H1 (cell line): ENCODE data around the gene SCN2A. TPM values are rescaled to one million over a fixed set of nuclear protein-coding genes. Genes with fewer than 3 reads are reported as not detected.

ENCODE experiments used
- CTCF ChIA-PET: fragments of 300-600 bp; sonication (Branson Sonifier 250); formaldehyde crosslinking; loops from one replicate; lab custom pipeline; 2021; ENCODE audit not compliant: partially characterized antibody; lab: Charles Lee
- POLR2A ChIA-PET: fragments of 300-600 bp; sonication (Branson Sonifier 250); formaldehyde crosslinking; loops from one replicate; lab custom pipeline; 2021; ENCODE audit warnings: inconsistent platforms; ENCODE audit not compliant: partially characterized antibody; lab: Charles Lee
- DNase-seq, 2 experiments: peaks; one replicate each; pipeline versions ENCODE4 v3.0.0 to v3.0.0-alpha.2; 2010 to 2022; ENCODE audit warnings: low spot score in 2 of 2, low read depth in 1 of 2, mixed read lengths in 1 of 2
- FAIRE-seq: peaks from 2 replicates; lab custom pipeline; 2011; peaks lifted over from hg19 to GRCh38; lab: Jason Lieb, UNC
- H2AFZ ChIP-seq: 2 replicates; pipeline ENCODE4 v1.8.1; 2012; ENCODE audit warnings: low read length, inconsistent platforms
- H2AK5ac ChIP-seq: 2 replicates; pipeline ENCODE4 v1.6.1; 2013; ENCODE audit warnings: low read depth, low read length
- H2BK120ac ChIP-seq: replicated peaks from 2 replicates; pipeline ENCODE3; 2013; ENCODE audit warnings: low read depth, low read length, inconsistent platforms
- H2BK12ac ChIP-seq: 2 replicates; pipeline ENCODE4 v1.6.1; 2013; ENCODE audit warnings: low read depth, low read length
- H2BK15ac ChIP-seq: 2 replicates; pipeline ENCODE4 v1.6.1; 2013; ENCODE audit warnings: low read length
- H2BK20ac ChIP-seq: 2 replicates; pipeline ENCODE4 v1.6.1; 2013; ENCODE audit warnings: low read length
- H2BK5ac ChIP-seq: 2 replicates; pipeline ENCODE4 v1.6.1; 2013; ENCODE audit warnings: low read depth, low read length
- H3K14ac ChIP-seq: 2 replicates; pipeline ENCODE4 v1.6.1; 2013; ENCODE audit warnings: inconsistent platforms; ENCODE audit not compliant: insufficient read length
- H3K18ac ChIP-seq: 2 replicates; pipeline ENCODE4 v1.6.1; 2013; ENCODE audit warnings: low read length; ENCODE audit errors: extremely low read depth
- H3K23ac ChIP-seq: 2 replicates; pipeline ENCODE4 v1.6.1; 2013; ENCODE audit warnings: inconsistent platforms; ENCODE audit not compliant: insufficient read length
- H3K23me2 ChIP-seq: 2 replicates; pipeline ENCODE4 v1.6.1; 2013; ENCODE audit warnings: low read depth, low read length
- H3K27ac ChIP-seq: 2 replicates; pipeline ENCODE4 v1.6.1; 2011; ENCODE audit warnings: low read depth, low read length, inconsistent platforms
- H3K27me3 ChIP-seq, 4 experiments: replicated peaks in 1 of 4; 1 replicate in 1 of 4; 2 replicates in 3 of 4; pipeline versions ENCODE4 v1.6.1 to v1.8.1; 2011 to 2013; ENCODE audit warnings: low read length in 3 of 4, mild to moderate bottlenecking in 3 of 4, inconsistent platforms in 2 of 4, mixed read lengths in 2 of 4, moderate library complexity in 1 of 4; ENCODE audit not compliant: control insufficient read depth in 3 of 4, insufficient read depth in 3 of 4; ENCODE audit errors: extremely low read depth in 1 of 4
- H3K36me3 ChIP-seq, 4 experiments: 2 replicates each; pipeline versions ENCODE4 v1.6.1 to v1.8.1; 2011 to 2013; ENCODE audit warnings: mild to moderate bottlenecking in 4 of 4, low read length in 3 of 4, moderate library complexity in 2 of 4, control low read depth in 1 of 4, inconsistent platforms in 1 of 4; ENCODE audit not compliant: insufficient read depth in 4 of 4, control insufficient read depth in 2 of 4
- H3K4ac ChIP-seq: replicated peaks from 2 replicates; pipeline ENCODE3; 2013; ENCODE audit warnings: low read length, low read depth, mixed read lengths, inconsistent platforms; ENCODE audit not compliant: insufficient read length
- H3K4me1 ChIP-seq, 4 experiments: replicated peaks in 1 of 4; 1 replicate in 1 of 4; 2 replicates in 3 of 4; pipeline versions ENCODE4 v1.6.1 to v1.8.1; 2011 to 2013; ENCODE audit warnings: low read length in 3 of 4, inconsistent platforms in 2 of 4, mixed read lengths in 1 of 4; ENCODE audit not compliant: insufficient read depth in 4 of 4, control insufficient read depth in 3 of 4
- H3K4me2 ChIP-seq, 2 experiments: 2 replicates each; pipeline versions ENCODE4 v1.6.1 to v1.8.1; 2011 to 2013; ENCODE audit warnings: low read depth in 2 of 2, low read length in 2 of 2, control low read depth in 1 of 2, inconsistent platforms in 1 of 2, mild to moderate bottlenecking in 1 of 2; ENCODE audit not compliant: insufficient read depth in 1 of 2
- H3K4me3 ChIP-seq, 4 experiments: fragments of 200-600, 300-600 bp in 1 of 4; sonication (generic), shearing (Covaris generic), sonication (Bioruptor Twin) in 1 of 4; 2 replicates each; pipeline versions ENCODE4 v1.5.1 to v1.8.1; 2011 to 2016; ENCODE audit warnings: low read length in 4 of 4, low read depth in 3 of 4, control low read depth in 2 of 4, inconsistent platforms in 2 of 4, mild to moderate bottlenecking in 2 of 4, mixed read lengths in 1 of 4, moderate library complexity in 1 of 4; ENCODE audit not compliant: insufficient read depth in 2 of 4; ENCODE audit errors: extremely low read depth in 1 of 4
- H3K56ac ChIP-seq: replicated peaks from 2 replicates; pipeline ENCODE3; 2013; ENCODE audit warnings: low read depth, mild to moderate bottlenecking, mixed read lengths, low read length, inconsistent platforms; ENCODE audit not compliant: insufficient read length
- H3K79me1 ChIP-seq: 2 replicates; pipeline ENCODE4 v1.6.1; 2013; ENCODE audit warnings: low read depth, low read length, control low read depth
- H3K79me2 ChIP-seq, 2 experiments: 2 replicates each; pipeline versions ENCODE4 v1.6.1 to v1.8.1; 2012 to 2013; ENCODE audit warnings: low read length in 2 of 2, mild to moderate bottlenecking in 2 of 2, inconsistent platforms in 1 of 2; ENCODE audit not compliant: insufficient read depth in 2 of 2, control insufficient read depth in 1 of 2
- H3K9ac ChIP-seq, 4 experiments: replicated peaks in 1 of 4; 1 replicate in 1 of 4; 2 replicates in 3 of 4; pipeline versions ENCODE4 v1.6.1 to v1.8.1; 2011 to 2013; ENCODE audit warnings: low read depth in 3 of 4, low read length in 3 of 4, control low read depth in 2 of 4, mild to moderate bottlenecking in 2 of 4, moderate library complexity in 2 of 4, inconsistent platforms in 1 of 4; ENCODE audit errors: extremely low read depth in 1 of 4
- H3K9me3 ChIP-seq, 2 experiments: 2 replicates each; pipeline versions ENCODE4 v1.6.1 to v1.8.1; 2012 to 2013; ENCODE audit warnings: mild to moderate bottlenecking in 2 of 2, moderate library complexity in 2 of 2, control low read depth in 1 of 2, inconsistent platforms in 1 of 2, low read depth in 1 of 2, low read length in 1 of 2, mixed read lengths in 1 of 2; ENCODE audit not compliant: insufficient read depth in 2 of 2
- H4K20me1 ChIP-seq, 2 experiments: replicated peaks in 1 of 2; 2 replicates each; pipeline versions ENCODE3 to v1.8.1; 2011 to 2013; ENCODE audit warnings: inconsistent platforms in 2 of 2, low read length in 2 of 2, mild to moderate bottlenecking in 1 of 2; ENCODE audit not compliant: insufficient read depth in 2 of 2, control insufficient read depth in 1 of 2
- H4K5ac ChIP-seq: 2 replicates; pipeline ENCODE4 v1.6.1; 2013; ENCODE audit warnings: low read length, low read depth, mixed read lengths, inconsistent platforms; ENCODE audit not compliant: insufficient read length
- H4K8ac ChIP-seq: 2 replicates; pipeline ENCODE4 v1.8.0; 2013; ENCODE audit warnings: mild to moderate bottlenecking, moderate library complexity, low read length, inconsistent platforms; ENCODE audit not compliant: insufficient read depth; ENCODE audit errors: extremely low read depth
- H4K91ac ChIP-seq: replicated peaks from 2 replicates; pipeline ENCODE3; 2013; ENCODE audit warnings: low read length, mixed read lengths, inconsistent platforms; ENCODE audit not compliant: insufficient read length
- CTCF ChIP-seq, 3 experiments: IDR thresholded peaks; 1 replicate in 2 of 3; 2 replicates in 1 of 3; pipeline versions ENCODE4 v1.5.1 to v1.6.1; 2011; ENCODE audit warnings: low read length in 3 of 3, mild to moderate bottlenecking in 3 of 3, inconsistent platforms in 2 of 3, low read depth in 1 of 3, moderate library complexity in 1 of 3; ENCODE audit not compliant: insufficient read depth in 1 of 3; ENCODE audit errors: control extremely low read depth in 1 of 3
- EP300 ChIP-seq, 2 experiments: IDR thresholded peaks; 1 replicate in 1 of 2; 2 replicates in 1 of 2; pipeline ENCODE4 v1.6.1; 2011 to 2012; ENCODE audit warnings: low read depth in 2 of 2, low read length in 2 of 2, mild to moderate bottlenecking in 2 of 2, borderline replicate concordance in 1 of 2, inconsistent platforms in 1 of 2, moderate library complexity in 1 of 2
- POU5F1 ChIP-seq: IDR thresholded peaks from 2 replicates; pipeline ENCODE4 v1.6.1; 2011; ENCODE audit warnings: low read depth, mild to moderate bottlenecking, low read length, moderate library complexity
- RAD21 ChIP-seq, 2 experiments: IDR thresholded peaks in 1 of 2; conservative IDR thresholded peaks in 1 of 2; 2 replicates each; pipeline ENCODE4 v1.6.1; 2011; ENCODE audit warnings: low read depth in 2 of 2, low read length in 2 of 2, improper control_type of control experiment in 1 of 2, inconsistent platforms in 1 of 2, mild to moderate bottlenecking in 1 of 2, moderate library complexity in 1 of 2
- RBBP5 ChIP-seq: IDR thresholded peaks from 2 replicates; pipeline ENCODE4 v1.7.1; 2012; ENCODE audit warnings: low read depth, mild to moderate bottlenecking, inconsistent platforms, low read length, moderate library complexity, borderline replicate concordance
- TEAD4 ChIP-seq: IDR thresholded peaks from 2 replicates; pipeline ENCODE4 v1.6.1; 2012; ENCODE audit warnings: low read depth, low read length, inconsistent platforms, mixed read lengths
- WGBS, 2 experiments: shearing (Covaris generic) in 1 of 2; methylation state at CpG; one replicate each; pipeline versions ENCODE4 v1.1.6 to v1.1.7; 2013 to 2015; ENCODE audit warnings: low lambda C conversion rate in 2 of 2, mixed read lengths in 2 of 2, inconsistent platforms in 1 of 2, low coverage in 1 of 2, missing lambda C conversion rate in 1 of 2; ENCODE audit not compliant: insufficient replicate concordance in 2 of 2, insufficient coverage in 1 of 2, insufficient read length in 1 of 2; ENCODE audit errors: extremely low coverage in 1 of 2, missing lambda C conversion rate in 1 of 2; 5-methylcytosine and 5-hydroxymethylcytosine counted together
- polyA plus RNA-seq, 7 experiments: library from polyadenylated mRNA; depleted of rRNA in 3 of 7; stranded (reverse) in 5 of 7; unstranded in 2 of 7; fragments of >200 nt in 5 of 7; fragments of 200-250 nt in 2 of 7; gene quantifications; 1 replicate in 5 of 7; 2 replicates in 1 of 7; 4 replicates in 1 of 7; pipeline versions ENCODE4 v1.2.1 to v1.2.3, GENCODE V29; 2011 to 2013; ENCODE audit warnings: missing spikeins in 2 of 7, mixed read lengths in 2 of 7
- total RNA-seq: library from RNA; stranded (reverse); fragmentation: NEBNext Ultra II Directional; extraction: Animal tissue kit (Norgen Biotek cat#: 25700); gene quantifications from 2 replicates; pipeline ENCODE4 v1.2.1, GENCODE V29; 2021

Gene SCN2A
- total and polyA plus RNA-seq, 2 of the 8 experiments (the other 6 are each of a cell fraction or from before 2014, with no cell fraction given): 0.18 to 1.1 TPM

GRCh38 chr2:165417009-165417408 lies 177.8 kb downstream of the SCN2A start:
- Histone ChIP-seq H3K23ac (no peak overlapping the region), H3K4ac (no peak overlapping the region), H3K23me2 (no peaks in the 10 kb centered on the region), H2BK20ac (no peak overlapping the region), H3K18ac (no peak overlapping the region), H4K5ac (no peak overlapping the region), H2BK12ac (no peak overlapping the region), H2AK5ac (no peak overlapping the region), H3K27ac (no peak overlapping the region), H2BK15ac (no peak overlapping the region), H2BK5ac (no peak overlapping the region), H4K8ac (no peak overlapping the region), H3K36me3 (no peaks in the 10 kb centered on the region), H3K4me2 (no peak overlapping the region), H3K4me3 (no peak overlapping the region), H2BK120ac (no peak overlapping the region), H3K14ac (no peak overlapping the region), H4K20me1 (no peaks in the 10 kb centered on the region), H3K79me2 (no peaks in the 10 kb centered on the region), H3K4me1 (no peaks in the 10 kb centered on the region), H3K9ac (no peak overlapping the region), H3K27me3 (no peaks in the 10 kb centered on the region), H3K79me1 (no peaks in the 10 kb centered on the region), H4K91ac (no peak overlapping the region)
- CTCF ChIA-PET: interaction anchor here (0.6 to 2.1 kb wide), 10 partner anchors 8 to 457 kb away, joined by 3 to 15 read pairs (median 4); no protein-coding TSS in a partner anchor
- FAIRE-seq: no peak
- 90% methylated on average over 1 of the region's 1 CpG; no CpG with 5 or more reads in 1 of the 2 experiments for WGBS, 2 experiments
- DNase-seq: no peak
- TF ChIP-seq EP300 (IDR thresholded peaks at IDR 0.05; ENCODE audit: borderline replicate concordance in 1 of 2, low read depth in 2 of 2, low read length in 2 of 2) (no peak), CTCF (IDR thresholded peaks at IDR 0.05; ENCODE audit: control extremely low read depth in 1 of 3, insufficient read depth in 1 of 3, low read depth in 1 of 3, low read length in 3 of 3) (peak in 2 of 3 experiments; percentile 19 to 41; a peak in 2 of 4 replicates), RBBP5 (no peak), RAD21 (IDR thresholded peaks at IDR 0.05 in 1 of 2, conservative IDR thresholded peaks at IDR 0.05 in 1 of 2; ENCODE audit: low read depth in 2 of 2, low read length in 2 of 2) (0 out of 4 replicates have a peak, but pooled peaks of 1 of the 2 experiments have one; percentile 15), POU5F1 (no peak), TEAD4 (no peak)
- TF ChIP-seq, all 59 proteins: peak for 2
- H3K56ac ChIP-seq: no peak overlapping the region
- H2AFZ ChIP-seq: no peak overlapping the region
- POLR2A ChIA-PET: no interaction called here
- H3K9me3 ChIP-seq: 0 out of 4 replicates have a peak, but pooled peaks cover 0 to under 1% of the 10 kb centered on the region in 2 experiments
